DLD1 (cell line): ENCODE data around the gene TMEM178B.

ENCODE experiments used
- in situ Hi-C: cut with HindIII; loops from 2 replicates; pipeline ENCODE4 v1.10.0; 2017; ENCODE audit warnings: low sequenced_read_pairs

Gene TMEM178B

DNA sequence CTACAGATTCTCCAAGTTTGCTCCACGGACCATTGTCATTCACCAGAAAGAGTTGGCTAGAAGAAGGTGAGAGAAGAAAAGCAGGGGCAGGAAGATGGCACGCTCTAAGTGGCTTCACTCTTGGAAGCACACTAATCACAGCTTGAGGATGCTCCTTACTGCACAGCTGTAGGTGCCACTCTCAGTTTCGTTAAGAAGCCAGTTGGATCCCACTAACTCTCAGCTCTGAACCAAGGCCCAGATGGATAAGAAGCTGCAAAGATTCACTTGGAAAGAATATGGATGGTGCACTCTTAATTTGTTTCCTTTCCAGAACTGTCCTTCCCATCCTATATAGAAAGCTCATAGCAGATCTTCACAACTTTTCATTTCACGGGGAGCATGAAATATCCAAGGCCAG, 382.8 kb downstream of the TMEM178B start:
- in situ Hi-C loops = no loop called here

DNA sequence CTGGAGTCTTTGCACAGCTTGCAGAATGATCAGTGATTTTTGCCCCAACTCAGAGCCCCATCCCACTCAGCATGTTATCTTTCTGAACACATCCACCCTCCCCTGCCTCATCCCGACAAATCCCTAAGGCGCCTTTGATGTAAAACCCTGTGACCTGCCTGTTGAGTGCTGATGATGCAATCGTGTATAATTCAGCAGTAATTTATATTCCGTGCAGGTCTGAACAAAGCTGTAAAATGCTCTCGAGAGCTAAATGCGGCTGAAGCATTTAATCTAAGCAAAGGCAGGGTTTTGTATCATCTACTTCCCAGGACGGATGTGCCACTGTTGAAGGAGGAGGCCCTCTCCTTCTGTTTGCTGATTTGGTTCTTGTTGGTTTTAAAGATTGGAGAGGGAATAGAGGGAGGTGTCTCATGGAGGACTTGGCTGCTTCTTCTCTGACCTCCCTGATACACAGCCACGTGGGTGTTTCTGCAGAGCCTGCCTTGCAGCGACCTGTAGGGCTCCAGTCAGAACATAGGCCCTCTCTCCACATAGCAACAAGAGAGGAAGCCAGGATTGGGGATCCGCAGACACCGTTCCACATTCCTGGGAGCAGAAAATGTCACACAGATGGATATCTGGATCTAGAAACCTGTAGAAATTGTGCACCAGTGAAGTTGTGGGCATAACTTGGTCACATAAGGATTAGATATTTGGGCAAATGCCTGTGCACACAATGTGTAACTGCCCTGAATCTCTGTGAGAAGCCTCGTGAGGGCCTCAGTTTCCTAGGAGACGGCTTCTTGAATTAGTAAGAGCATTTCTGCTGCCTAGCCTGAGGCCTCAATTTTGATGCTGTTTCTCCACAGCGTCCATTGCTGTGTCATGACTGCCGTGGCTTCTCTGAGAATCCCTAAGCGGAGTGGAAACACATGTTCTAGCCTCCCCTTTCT, 387.2 kb downstream of the TMEM178B start:
- in situ Hi-C loops = no loop called here

DNA sequence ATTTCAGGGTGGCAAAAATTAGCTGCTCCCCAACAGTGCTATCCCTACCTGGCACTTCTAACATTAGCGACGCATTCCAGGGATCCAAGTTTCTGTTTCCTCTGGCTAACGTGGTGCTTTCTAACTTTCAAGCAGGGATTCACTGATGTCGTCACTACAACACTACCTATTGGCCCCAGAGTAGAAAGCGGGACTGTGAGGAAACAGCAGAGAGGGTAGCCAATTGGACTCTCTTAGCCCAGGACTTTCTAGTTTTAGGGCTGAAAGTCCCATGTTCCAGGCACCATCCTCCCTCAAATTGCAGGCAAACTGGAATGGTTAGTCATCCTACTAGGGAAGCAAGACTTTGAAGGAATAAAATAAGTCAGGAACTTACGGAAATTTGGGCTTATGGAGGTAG, 388.1 kb downstream of the TMEM178B start:
- in situ Hi-C loops = no loop called here

DNA sequence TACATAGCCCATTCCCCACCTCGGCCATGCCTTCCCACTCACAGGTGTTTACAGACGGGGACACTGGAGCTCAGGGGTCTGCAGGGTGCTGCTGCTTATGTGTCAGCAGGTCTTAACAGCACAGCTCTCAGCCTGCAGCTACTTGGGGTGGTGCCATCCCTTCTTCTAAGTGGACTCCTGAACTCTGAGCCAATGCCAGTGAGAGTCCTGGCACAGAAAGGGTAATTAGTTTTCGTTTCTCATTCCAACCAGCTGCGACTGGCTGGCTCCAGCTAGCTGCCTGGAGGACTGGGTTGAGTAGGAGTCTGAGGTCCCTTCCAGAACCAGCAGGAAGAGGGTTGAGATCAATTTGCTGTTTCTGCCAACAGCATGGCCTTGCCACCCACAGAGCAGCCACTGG, 389.1 kb downstream of the TMEM178B start:
- in situ Hi-C loops = no loop called here

DNA sequence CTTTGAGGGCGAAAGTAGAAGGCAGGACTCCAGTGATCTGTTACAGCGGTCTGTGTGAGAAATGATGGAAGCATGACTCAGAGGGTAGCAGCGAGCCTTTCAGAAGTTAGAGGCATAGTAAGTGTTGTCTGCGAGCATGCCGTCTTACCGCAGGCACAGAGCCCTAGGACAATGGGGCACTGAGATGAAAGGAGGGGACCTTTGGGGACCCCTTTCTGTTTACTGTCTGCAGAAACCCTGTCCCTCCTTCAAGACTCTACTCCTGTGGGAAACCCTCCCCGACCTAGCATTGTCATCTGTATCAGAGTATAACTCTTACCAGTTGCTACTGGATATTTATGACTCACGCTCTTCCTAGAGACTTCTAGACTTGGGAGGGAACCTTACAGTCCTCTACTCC, 390.1 kb downstream of the TMEM178B start:
- in situ Hi-C loops = no loop called here

DNA sequence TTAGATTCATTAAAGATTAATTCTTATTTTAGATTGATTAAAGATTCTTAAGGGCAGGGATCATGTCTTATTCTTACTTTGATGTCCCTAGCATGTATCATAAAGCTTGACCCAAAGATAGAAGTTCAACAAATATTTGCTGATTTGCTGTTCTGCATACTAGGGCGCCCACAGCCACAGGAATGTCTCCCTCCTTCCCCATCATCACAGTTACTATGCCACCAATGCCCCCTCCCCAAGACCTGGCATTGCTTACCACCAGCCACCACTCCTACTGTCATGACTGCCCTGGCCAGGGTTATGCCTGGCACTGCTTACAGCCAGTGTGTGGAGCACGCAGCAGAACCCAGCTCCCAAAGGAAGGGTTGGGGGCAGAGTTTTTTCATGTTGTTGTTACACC, 390.7 kb downstream of the TMEM178B start:
- in situ Hi-C loops = no loop called here

DNA sequence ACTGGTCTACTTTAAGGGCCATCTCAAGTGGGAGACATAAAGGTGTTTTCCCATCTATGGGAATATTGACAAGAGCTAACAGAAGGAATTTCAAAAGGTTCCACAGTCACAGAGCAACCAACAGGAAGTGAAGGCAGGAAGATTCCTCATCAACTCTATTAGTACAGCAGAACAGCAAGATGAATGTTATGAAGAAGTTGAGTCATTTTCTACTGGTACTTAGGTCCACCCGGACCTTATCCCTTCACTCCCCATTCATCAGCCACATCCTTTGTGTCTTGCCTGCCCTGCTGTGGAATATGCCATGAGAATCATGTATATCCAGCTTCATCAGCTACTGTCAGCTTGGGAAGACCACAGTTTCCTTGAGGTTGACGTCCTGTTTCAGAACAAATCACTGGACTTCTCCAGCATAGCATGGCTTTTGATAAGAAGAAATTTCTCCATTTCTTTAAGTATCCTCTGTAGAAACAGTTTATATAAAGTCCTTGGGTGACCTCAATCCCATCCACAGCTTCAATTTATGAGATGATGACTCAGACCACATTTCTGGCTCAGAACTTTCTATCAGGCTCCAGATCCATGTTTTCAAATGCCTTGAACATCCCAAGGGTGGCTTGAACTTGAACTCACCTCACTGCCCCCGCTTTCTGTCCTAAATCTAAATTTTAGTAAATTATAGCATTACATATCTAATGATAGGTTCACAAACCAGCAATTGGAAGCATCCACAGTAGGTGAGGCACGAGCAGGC, 392.5 kb downstream of the TMEM178B start:
- in situ Hi-C loops = no loop called here

DNA sequence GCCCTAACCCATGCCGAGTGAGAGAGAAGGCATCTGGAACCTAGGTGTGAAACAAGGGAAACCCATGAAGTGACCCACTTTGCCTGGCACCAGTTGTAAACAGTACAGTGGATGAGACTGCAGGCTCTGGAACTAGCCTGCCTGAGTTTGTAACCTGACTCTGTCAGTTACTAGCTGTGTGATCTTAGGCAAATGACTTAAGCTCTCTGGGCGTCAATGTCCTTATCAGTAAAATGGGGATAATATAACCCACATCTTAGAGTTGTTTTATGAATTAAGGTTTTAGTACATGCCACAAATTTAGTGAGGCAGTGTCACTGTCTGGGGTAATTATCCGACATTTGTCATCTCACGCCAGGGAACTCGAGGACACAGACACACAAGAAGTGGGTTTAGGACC, 394.5 kb downstream of the TMEM178B start:
- in situ Hi-C loops = no loop called here

DNA sequence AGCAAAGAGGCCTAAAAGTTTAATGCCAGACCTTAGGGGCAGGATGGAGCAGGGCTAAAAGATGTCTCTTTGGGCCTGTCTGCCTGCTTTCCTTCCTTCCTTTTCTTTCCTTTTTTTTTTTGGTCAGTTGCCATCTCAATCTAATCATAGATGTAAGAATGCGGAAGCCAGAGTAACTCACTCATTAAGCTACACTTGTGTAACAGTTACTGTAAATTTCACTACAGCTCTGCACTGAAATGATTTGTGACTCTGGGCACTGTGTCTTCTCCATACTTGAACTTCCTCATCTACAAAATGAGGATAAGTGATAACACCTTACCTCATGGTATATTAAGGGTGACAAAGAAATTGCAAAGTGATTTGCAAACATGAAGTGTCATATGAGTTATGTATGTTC, 401.8 kb downstream of the TMEM178B start:
- in situ Hi-C loops = no loop called here

DNA sequence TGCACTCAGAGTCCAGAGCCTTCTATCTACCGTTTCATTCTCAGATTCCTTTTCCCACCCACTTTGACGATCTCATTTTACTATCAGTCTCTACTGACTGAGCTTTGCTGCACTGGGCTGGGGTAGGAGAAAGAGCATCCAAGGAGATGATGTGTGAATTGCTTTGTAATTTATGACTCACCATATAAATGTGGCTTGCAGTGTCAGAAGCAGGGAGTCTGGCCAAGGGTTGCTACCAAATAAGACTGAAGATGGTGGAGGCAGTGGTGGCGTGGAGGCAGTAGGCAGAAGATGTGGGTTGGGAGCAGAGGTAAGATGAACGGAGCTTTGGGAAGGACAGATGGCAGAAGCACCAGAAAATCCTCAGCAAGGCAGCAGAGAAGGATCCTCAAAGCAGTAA, 404.0 kb downstream of the TMEM178B start:
- in situ Hi-C loops = no loop called here

DNA sequence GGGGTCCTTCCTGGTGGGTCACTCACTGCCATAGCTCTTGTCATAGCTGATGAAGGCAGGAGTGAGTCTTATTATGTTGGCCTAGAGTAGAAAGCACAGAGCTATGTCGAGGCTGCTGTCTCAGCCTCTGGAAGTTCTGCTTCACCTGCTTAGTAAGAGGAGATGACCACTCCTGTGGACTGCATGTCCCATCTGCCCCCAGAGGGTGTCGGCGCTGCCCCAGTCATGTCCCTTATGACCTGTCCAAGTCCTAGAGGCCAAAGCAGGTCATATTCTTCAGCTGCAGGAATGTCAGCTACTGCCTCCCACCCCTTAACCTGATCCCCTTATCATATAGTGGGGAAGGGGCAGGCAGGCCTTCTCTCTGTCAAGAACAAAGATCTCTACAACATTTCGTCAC, 405.0 kb downstream of the TMEM178B start:
- in situ Hi-C loops = no loop called here

DNA sequence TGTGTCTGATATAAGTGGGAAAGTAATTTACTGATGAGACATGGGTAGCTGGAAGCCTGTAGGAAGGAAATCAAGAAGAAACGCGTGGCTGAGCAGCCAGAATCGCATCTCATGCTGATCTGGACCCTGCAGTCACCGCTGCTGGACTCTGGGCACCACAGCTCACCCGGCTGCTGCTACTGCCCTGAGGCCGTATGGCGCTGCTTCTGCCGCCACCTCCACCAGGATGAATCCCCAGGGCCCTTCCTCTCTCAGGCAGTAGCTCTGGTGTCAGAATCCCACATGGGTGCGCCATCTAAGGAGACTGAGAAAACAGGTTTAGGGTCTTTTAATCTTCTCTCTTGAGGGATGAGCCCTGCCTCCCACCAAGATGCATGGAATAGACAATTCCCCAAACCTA, 407.1 kb downstream of the TMEM178B start:
- in situ Hi-C loops = no loop called here

DNA sequence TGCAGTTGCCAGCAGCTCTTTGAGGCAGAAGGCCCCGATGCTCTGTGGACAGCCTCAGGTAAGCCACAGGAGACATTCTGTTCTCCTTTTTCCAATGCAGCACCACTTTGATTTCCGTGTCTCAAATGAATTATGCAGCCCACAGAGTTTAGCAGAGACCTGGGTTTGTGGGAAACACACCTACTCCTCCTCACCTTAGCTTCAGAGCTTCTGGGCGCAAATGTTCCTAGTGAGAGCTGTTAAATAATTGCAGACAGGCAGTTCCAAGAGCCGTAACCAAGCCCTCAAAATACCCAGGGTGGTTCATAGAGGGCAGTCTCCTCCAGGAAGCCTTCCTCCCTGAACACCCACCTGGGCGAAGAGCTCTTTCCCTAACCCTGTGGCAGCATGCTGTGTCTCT, 408.1 kb downstream of the TMEM178B start:
- in situ Hi-C loops = no loop called here

DNA sequence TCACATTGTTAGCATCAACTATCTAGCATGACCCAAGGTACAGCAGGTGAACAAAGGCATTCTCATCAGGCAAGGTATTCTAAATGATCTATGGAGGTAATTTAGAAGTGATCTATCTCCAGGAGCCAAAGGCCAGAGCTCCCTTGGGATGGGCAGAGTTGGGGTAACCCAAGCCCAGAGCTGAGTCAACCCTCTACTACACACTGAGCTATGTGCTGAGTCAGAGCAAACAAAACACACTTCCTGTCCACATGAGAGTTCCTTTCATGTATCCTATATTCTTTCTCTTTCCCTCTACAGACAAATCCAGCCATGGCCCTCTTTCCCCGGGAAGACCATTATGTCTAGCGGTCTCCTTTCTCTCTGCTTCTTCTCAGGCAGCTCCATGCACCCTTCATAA, 409.2 kb downstream of the TMEM178B start:
- in situ Hi-C loops = no loop called here

DNA sequence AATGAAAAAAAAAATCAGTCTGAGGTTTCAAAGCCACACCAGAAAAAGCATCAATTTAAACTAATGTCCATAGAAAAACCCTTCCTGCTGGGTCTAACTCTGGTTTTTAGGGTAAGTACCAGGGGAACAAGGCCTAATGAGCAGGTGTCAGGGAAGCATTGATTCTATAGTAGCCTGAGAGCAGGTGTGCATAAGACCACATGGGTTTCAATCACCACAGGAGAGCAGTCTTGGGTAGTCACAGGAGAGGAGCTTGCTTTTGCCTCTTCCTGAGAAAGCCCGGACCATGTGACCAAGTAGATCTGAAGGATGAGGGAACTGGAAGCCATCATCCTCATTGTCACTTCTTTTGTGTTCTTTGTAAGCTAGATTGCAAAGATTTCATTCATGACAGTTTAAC, 411.0 kb downstream of the TMEM178B start:
- in situ Hi-C loops = no loop called here

DNA sequence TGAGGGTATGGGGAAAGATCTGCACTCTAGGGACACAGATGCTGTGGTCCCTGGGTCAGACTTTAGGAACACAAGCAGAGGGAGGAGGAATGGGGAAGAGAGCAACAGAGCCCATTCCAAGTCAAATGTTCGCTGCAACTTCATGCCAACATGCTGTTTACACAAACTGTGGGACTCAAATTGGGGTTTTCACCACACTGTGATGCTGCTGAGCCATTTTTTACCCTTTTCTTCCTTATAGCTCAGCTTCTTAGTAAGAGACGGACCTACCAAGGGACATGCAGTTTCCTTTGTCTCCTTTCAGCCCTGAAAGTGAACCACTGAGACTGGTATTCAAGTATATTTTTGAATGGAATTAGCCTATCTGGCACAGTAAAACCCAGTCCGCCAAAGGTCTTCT, 413.1 kb downstream of the TMEM178B start:
- in situ Hi-C loops = no loop called here

DNA sequence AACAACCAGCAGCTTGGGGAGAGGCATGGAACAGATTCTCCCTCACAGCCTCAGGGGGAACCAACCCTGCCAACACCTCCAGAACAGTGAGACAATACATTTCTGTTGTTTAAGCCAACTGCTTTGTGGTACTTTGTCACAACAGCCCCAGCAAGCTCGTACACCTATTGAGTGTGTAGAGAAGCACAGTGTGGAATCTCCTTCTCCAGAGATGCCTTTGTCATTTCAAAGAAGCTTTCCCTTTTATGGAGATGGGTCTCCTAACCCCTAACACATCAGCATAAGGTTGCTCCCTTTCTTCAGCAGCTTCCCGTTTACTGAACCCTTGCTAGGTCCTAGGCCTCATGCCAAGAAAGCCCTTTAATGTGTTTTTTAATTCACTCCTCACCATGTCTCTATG, 416.6 kb downstream of the TMEM178B start:
- in situ Hi-C loops = no loop called here

DNA sequence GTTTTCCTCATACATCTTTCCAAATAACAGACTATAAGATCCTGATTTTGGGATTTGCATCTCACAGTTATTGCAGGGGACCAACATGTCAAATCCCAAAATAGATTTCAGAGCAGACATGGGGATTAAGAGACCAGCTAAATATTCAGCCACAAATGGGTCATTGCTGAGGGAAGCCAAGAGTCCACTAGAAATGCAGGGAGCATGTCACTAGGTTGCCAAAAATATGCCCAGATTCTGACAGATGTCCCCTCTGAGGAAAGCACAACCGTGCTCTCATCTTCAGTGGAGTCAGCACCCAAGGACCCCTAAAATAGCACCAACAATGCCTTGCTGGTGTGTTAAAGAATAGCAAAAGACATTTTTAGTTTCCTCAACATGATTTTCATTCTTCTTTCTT, 421.2 kb downstream of the TMEM178B start:
- in situ Hi-C loops = no loop called here

DNA sequence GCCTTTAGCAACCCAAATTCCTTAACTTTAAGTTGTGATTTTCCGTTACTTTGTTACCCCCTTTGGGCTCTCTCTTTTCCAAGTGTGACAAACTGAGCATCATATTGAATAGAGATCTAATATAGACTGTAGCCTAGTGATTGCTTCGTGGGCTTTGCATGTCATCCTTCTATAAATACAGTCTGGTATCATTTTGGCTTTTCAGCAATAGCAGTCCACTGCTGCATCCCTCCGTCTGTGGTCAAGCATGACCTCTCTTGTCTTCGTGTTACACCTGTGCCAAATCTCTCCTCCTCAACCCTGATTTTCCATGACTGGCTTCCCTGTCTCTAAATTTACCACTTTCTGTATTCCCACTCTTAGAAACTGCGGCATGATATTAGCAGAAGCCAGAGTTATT, 423.5 kb downstream of the TMEM178B start:
- in situ Hi-C loops = no loop called here

DNA sequence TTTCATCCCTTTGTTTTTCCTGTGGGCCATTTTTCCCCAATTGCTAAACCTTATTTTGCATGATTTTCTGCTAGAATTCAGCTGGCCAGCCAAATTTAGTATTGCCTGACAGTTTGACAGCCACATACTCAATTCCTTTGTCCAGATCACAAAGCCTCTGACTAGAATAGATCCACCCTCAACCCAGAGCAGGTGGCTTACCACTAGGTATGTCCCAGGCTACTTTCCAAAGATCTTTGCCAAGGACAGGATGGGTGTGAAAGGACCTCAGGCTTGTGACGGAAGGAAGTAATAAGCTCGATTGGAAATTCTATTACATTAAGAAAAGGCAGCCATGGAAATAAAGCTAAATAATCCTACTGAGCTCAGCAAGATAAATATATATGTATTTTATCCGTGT, 426.7 kb downstream of the TMEM178B start:
- in situ Hi-C loops = no loop called here

DNA sequence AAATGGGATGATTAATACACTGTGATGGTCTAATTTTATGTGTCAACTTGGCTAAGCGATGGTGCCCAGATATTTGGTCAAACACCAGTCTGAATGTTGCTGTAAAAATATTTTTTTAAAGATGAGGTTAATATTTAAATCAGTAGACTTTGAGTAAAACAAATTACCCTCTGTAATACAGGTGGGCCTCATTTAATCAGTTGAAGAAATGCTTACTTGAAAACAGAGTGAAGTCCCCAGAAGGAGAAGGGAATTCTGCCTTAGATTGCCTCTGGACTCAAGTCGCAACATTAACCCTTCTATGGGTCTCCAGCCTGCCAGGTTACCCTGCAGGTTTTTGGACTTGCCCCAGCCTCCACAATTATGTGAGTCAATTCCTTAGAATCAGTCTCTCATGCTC, 427.6 kb downstream of the TMEM178B start:
- in situ Hi-C loops = no loop called here

DNA sequence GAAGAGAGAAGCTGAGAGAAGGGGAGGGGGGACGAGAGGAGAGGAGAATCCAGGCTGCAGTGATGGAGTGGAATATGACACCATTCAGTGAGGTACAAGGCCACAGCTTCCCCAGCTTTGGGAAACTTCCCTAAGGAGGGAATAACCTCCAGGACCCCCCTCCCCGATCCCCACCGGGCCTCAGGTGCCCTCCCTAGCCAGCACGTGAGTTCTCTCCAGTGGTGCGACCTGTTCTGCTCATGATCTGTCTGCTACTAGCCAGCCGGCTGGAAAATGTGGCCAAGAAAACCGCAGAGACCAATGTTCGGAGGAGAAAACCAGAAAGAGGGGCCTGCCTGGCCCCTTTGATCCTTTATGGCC, 437.4 kb downstream of the TMEM178B start:
- in situ Hi-C loops = no loop called here
